Endothelial cell of umbilical vein (primary cell): ENCODE results near the gene UNCX. TPM values are rescaled to one million over a fixed set of nuclear protein-coding genes. Genes with fewer than 3 reads are reported as not detected.

Experiments
- BruUV-seq: library from RNA; stranded (reverse); fragments of 400-500 nt; replicated peaks from 2 replicates; lab custom pipeline; 2021; lab: Mats Ljungman, UMichigan
- CTCF ChIA-PET: fragments of 300-600, 350-600 bp; sonication (Branson Sonifier 250); formaldehyde crosslinking; loops from one replicate; lab custom pipeline; 2021; ENCODE audit warnings: antibody characterized with exemption, inconsistent platforms; lab: Charles Lee
- POLR2A ChIA-PET: fragments of 300-600, 350-600 bp; sonication (Branson Sonifier 250); formaldehyde crosslinking; loops from one replicate; lab custom pipeline; 2021; ENCODE audit warnings: antibody characterized with exemption, inconsistent platforms; lab: Charles Lee
- DNase-seq: peaks from one replicate; pipeline ENCODE4 v3.0.0-alpha.2; 2011; ENCODE audit warnings: low read depth, low spot score
- FAIRE-seq: peaks from 2 replicates; lab custom pipeline; 2011; peaks lifted over from hg19 to GRCh38; lab: Jason Lieb, UNC
- H2AFZ ChIP-seq: 2 replicates; pipeline ENCODE4 v1.6.0; 2012; ENCODE audit warnings: low read depth, low read length, control low read depth, inconsistent platforms
- H3K27ac ChIP-seq: 2 replicates; pipeline ENCODE4 v1.5.1; 2011; ENCODE audit warnings: low read depth, mild to moderate bottlenecking, control low read depth, low read length, moderate library complexity; ENCODE audit not compliant: insufficient read depth
- H3K27me3 ChIP-seq, 2 experiments: 2 replicates each; pipeline versions ENCODE4 v1.6.0 to v1.6.1; 2011; ENCODE audit warnings: low read length in 2 of 2, mixed read lengths in 1 of 2; ENCODE audit not compliant: control insufficient read depth in 2 of 2, insufficient read depth in 2 of 2
- H3K36me3 ChIP-seq, 2 experiments: 2 replicates in 1 of 2; 3 replicates in 1 of 2; pipeline ENCODE4 v1.5.1; 2011; ENCODE audit warnings: low read length in 2 of 2, mild to moderate bottlenecking in 1 of 2, moderate library complexity in 1 of 2; ENCODE audit not compliant: control insufficient read depth in 2 of 2, insufficient read depth in 2 of 2; ENCODE audit errors: extremely low read depth in 1 of 2
- H3K4me1 ChIP-seq: 3 replicates; pipeline ENCODE4 v1.5.1; 2011; ENCODE audit warnings: mild to moderate bottlenecking, low read length; ENCODE audit not compliant: control insufficient read depth, insufficient read depth; ENCODE audit errors: extremely low read depth
- H3K4me2 ChIP-seq: 2 replicates; pipeline ENCODE4 v1.6.1; 2011; ENCODE audit warnings: low read length, control low read depth, mixed read lengths; ENCODE audit not compliant: insufficient read depth
- H3K4me3 ChIP-seq, 3 experiments: fragments of 200-600 bp in 1 of 3; sonication (generic), shearing (Covaris generic) in 1 of 3; replicated peaks in 1 of 3; 2 replicates each; pipeline ENCODE4 v1.5.1; 2011 to 2016; ENCODE audit warnings: control low read depth in 3 of 3, low read length in 3 of 3, mild to moderate bottlenecking in 2 of 3, inconsistent platforms in 1 of 3, low read depth in 1 of 3, moderate library complexity in 1 of 3; ENCODE audit not compliant: insufficient read depth in 1 of 3
- H3K79me2 ChIP-seq: 2 replicates; pipeline ENCODE4 v1.6.0; 2012; ENCODE audit warnings: low read length, inconsistent platforms; ENCODE audit not compliant: control insufficient read depth, insufficient read depth
- H3K9ac ChIP-seq: replicated peaks from 2 replicates; pipeline ENCODE3; 2011; ENCODE audit warnings: low read length, control low read depth; ENCODE audit not compliant: insufficient read depth; ENCODE audit errors: extremely low read depth
- H3K9me1 ChIP-seq: replicated peaks from 3 replicates; pipeline ENCODE4 v1.6.0; 2011; ENCODE audit warnings: mild to moderate bottlenecking, low read length; ENCODE audit not compliant: control insufficient read depth, insufficient read depth; ENCODE audit errors: extremely low read depth
- H3K9me3 ChIP-seq: replicated peaks from 2 replicates; pipeline ENCODE4 v1.5.1; 2012; ENCODE audit warnings: low read length, inconsistent platforms; ENCODE audit not compliant: control insufficient read depth, insufficient read depth
- H4K20me1 ChIP-seq: replicated peaks from 2 replicates; pipeline ENCODE3; 2011; ENCODE audit warnings: mild to moderate bottlenecking, low read length; ENCODE audit not compliant: control insufficient read depth, insufficient read depth; ENCODE audit errors: extremely low read depth
- EZH2 ChIP-seq: IDR thresholded peaks from 2 replicates; pipeline ENCODE4 v1.6.1; 2012; ENCODE audit warnings: borderline replicate concordance, low read depth, mild to moderate bottlenecking, moderate library complexity, low read length, inconsistent platforms; ENCODE audit not compliant: severe bottlenecking
- FOS ChIP-seq: IDR thresholded peaks from 2 replicates; pipeline ENCODE4 v1.6.1; 2011; ENCODE audit warnings: mild to moderate bottlenecking, low read length, moderate library complexity, borderline replicate concordance; ENCODE audit not compliant: insufficient read depth
- GATA2 ChIP-seq: IDR thresholded peaks from 2 replicates; pipeline ENCODE4 v1.7.0; 2011; ENCODE audit warnings: low read depth, mild to moderate bottlenecking, moderate library complexity, mixed read lengths, low read length; ENCODE audit not compliant: insufficient read length, insufficient read depth
- JUN ChIP-seq: IDR thresholded peaks from 2 replicates; pipeline ENCODE4 v1.6.1; 2011; ENCODE audit warnings: borderline replicate concordance, low read depth; ENCODE audit not compliant: insufficient read length, insufficient read depth
- MYC ChIP-seq: IDR thresholded peaks from one replicate; pipeline ENCODE4 v1.6.1; 2011; ENCODE audit warnings: mild to moderate bottlenecking, low read depth, low read length
- POLR2A ChIP-seq: IDR thresholded peaks from 2 replicates; pipeline ENCODE4 v1.6.1; 2012; ENCODE audit warnings: low read depth, mild to moderate bottlenecking, control low read depth, low read length
- POLR2AphosphoS5 ChIP-seq: IDR thresholded peaks from 2 replicates; pipeline ENCODE4 v1.6.1; 2012; ENCODE audit warnings: low read depth, mild to moderate bottlenecking, control low read depth, low read length, moderate library complexity; ENCODE audit not compliant: insufficient read depth
- dilution Hi-C: fragments of 300-500 bp; cut with MboI; formaldehyde crosslinking; loops from one replicate; pipeline ENCODE4 v1.15.0; 2019; ENCODE audit warnings: low sequenced_read_pairs; ENCODE audit not compliant: extremely low pct_ligation_motif_present
- intact Hi-C: fragments of 100-400 bp; cut with micrococcal nuclease; formaldehyde crosslinking; loops from one replicate; pipeline ENCODE4 v1.10.0; 2022
- polyA plus RNA-seq, 4 experiments: library from polyadenylated mRNA; depleted of rRNA in 3 of 4; stranded (reverse) in 3 of 4; unstranded in 1 of 4; fragments of >200 nt; gene quantifications; 2 replicates each; pipeline versions ENCODE4 v1.2.1 to v1.2.3, GENCODE V29; 2011 to 2012; ENCODE audit warnings: missing spikeins in 1 of 4
- total RNA-seq: library from RNA; stranded (reverse); gene quantifications from 2 replicates; pipeline ENCODE4 v1.2.3, GENCODE V29; 2021
- TF ChIP-seq, protein P1 (sequence below): IDR thresholded peaks from 2 replicates; pipeline ENCODE4 v1.6.1; 2011; ENCODE audit not compliant: insufficient read depth, insufficient read length
- TF ChIP-seq, protein P2 (sequence below), 2 donors: IDR thresholded peaks; 1 replicate in 1 of 2; 2 replicates in 1 of 2; pipeline ENCODE4 v1.5.1; 2011; ENCODE audit warnings: low read length in 2 of 2, mild to moderate bottlenecking in 2 of 2, moderate library complexity in 2 of 2, control low read depth in 1 of 2, inconsistent platforms in 1 of 2, low read depth in 1 of 2; ENCODE audit not compliant: insufficient read depth in 1 of 2; ENCODE audit errors: extremely low read depth in 1 of 2

Gene UNCX
- total and polyA plus RNA-seq, 2 donors (not counting 3 experiments of a cell fraction or from before 2014, with no cell fraction given) = not detected

DNA sequence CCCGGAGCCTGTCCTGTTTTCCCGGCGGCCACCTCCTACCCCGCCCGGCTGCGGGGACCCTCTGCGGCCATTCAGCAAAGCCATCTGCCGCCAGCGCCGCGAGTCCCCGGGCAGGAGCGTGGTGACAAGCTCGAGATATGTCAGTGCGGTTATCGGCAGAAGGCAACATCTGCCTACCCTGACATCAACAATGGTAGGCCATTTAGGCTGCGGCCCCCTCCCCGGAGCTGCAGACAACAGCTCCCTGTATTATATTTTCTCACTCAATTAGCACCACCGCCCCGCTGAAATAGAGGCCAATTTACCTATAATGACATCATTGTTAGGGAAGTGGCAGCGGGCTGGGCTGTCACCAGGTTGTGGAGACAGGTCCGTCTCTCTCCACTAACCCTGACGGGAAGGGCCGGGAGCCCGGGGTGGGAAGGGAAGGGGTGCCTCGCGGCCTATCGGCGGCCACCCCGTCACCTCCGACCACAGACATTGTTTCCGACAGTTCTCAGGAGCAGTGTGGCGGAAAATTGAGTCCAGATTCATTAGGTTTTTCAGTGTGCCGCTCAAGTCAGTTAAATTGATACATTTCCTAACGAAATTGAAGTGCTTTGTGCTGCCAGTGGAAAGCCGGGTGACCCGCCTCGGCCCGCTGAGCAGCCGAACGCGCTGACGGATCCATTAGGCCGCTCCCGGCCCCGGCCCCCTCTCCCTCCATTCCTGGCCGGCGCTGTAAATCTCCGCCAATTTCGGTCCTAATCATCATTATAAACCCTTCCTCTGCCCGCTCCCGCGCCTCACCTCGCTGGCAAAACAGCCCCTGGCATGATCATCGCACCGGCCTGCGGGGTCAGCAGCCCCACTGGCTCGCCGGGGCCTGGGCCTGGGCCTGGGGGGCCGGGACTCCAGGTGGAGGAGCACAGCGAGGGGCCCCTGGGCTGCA lies 43.0 kb downstream of the UNCX start:
- intact Hi-C loops = no loop called here
- Histone ChIP-seq H3K4me3 (no peak overlapping the region), H3K9me1 (no peaks in the 10 kb centered on the region), H3K4me2 (no peak overlapping the region), H3K27ac (no peak overlapping the region), H3K9me3 (no peaks in the 10 kb centered on the region), H3K36me3 (no peaks in the 10 kb centered on the region), H2AFZ (no peak overlapping the region), H3K79me2 (no peaks in the 10 kb centered on the region), H4K20me1 (no peaks in the 10 kb centered on the region), H3K4me1 (no peaks in the 10 kb centered on the region), H3K27me3 (no peaks in the 10 kb centered on the region), H3K9ac (no peak overlapping the region)
- no TSS peak for BruUV-seq
- TF ChIP-seq EZH2 (no peak), POLR2AphosphoS5 (no peak), FOS (no peak), POLR2A (no peak), MYC (no peak), JUN (no peak), GATA2 (no peak)
- TF ChIP-seq, protein P1, sequence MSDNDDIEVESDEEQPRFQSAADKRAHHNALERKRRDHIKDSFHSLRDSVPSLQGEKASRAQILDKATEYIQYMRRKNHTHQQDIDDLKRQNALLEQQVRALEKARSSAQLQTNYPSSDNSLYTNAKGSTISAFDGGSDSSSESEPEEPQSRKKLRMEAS = no peak
- TF ChIP-seq, protein P2, sequence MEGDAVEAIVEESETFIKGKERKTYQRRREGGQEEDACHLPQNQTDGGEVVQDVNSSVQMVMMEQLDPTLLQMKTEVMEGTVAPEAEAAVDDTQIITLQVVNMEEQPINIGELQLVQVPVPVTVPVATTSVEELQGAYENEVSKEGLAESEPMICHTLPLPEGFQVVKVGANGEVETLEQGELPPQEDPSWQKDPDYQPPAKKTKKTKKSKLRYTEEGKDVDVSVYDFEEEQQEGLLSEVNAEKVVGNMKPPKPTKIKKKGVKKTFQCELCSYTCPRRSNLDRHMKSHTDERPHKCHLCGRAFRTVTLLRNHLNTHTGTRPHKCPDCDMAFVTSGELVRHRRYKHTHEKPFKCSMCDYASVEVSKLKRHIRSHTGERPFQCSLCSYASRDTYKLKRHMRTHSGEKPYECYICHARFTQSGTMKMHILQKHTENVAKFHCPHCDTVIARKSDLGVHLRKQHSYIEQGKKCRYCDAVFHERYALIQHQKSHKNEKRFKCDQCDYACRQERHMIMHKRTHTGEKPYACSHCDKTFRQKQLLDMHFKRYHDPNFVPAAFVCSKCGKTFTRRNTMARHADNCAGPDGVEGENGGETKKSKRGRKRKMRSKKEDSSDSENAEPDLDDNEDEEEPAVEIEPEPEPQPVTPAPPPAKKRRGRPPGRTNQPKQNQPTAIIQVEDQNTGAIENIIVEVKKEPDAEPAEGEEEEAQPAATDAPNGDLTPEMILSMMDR (IDR thresholded peaks at IDR 0.05; ENCODE audit: extremely low read depth in 1 of 2, insufficient read depth in 1 of 2, low read depth in 1 of 2, low read length in 2 of 2) = no peak
- FAIRE-seq = no peak
- POLR2A ChIA-PET = no interaction called here
- DNase-seq = no peak
- dilution Hi-C loops = no loop called here
- CTCF ChIA-PET = no interaction called here
